ENCODE measurements around the gene LMAN1L.

Gene LMAN1L

GRCh38 chr15:74794248-74794969 is 18.2 kb upstream of the LMAN1L start:
- DNase-seq, result no peak

- no peak for DNase-seq
Observed at GRCh38 chr15:74794970-74795349, 17.7 kb upstream of the LMAN1L start.

- peak in 2 of 4 experiments; percentile 28 to 34 for DNase-seq
Observed at GRCh38 chr15:74795966-74796625, 16.5 kb upstream of the LMAN1L start.

GRCh38 chr15:74798388-74799254 is 14.0 kb upstream of the LMAN1L start:
- DNase-seq, result no peak

GRCh38 chr15:74799255-74799855 is 13.3 kb upstream of the LMAN1L start:
- peak in 1 of 4 experiments; percentile 27 for DNase-seq

GRCh38 chr15:74799856-74800558 is 12.6 kb upstream of the LMAN1L start:
- peak; percentile 95 to 98 (median 96) for DNase-seq

GRCh38 chr15:74800559-74801094 is 12.0 kb upstream of the LMAN1L start:
- DNase-seq, result peak; percentile 44 to 65 (median 60)

- DNase-seq, result no peak
Observed at GRCh38 chr15:74801311-74801997, 11.2 kb upstream of the LMAN1L start.

GRCh38 chr15:74802290-74802689 is 10.3 kb upstream of the LMAN1L start:
- DNase-seq, result no peak

GRCh38 chr15:74802862-74803447 is 9.7 kb upstream of the LMAN1L start:
- no peak for DNase-seq

GRCh38 chr15:74804935-74805334 is 7.7 kb upstream of the LMAN1L start:
- DNase-seq, result no peak

GRCh38 chr15:74807282-74807681 is 5.4 kb upstream of the LMAN1L start:
- no peak for DNase-seq

GRCh38 chr15:74808078-74808839 is 4.4 kb upstream of the LMAN1L start:
- DNase-seq, result no peak

- DNase-seq, result no peak
Observed at GRCh38 chr15:74808840-74809229, 3.8 kb upstream of the LMAN1L start.

- DNase-seq, result no peak
Observed at GRCh38 chr15:74809242-74809641, 3.4 kb upstream of the LMAN1L start.

- DNase-seq, result no peak
Observed at GRCh38 chr15:74809956-74810355, 2.7 kb upstream of the LMAN1L start.

GRCh38 chr15:74815121-74815934 is 2.7 kb downstream of the LMAN1L start:
- DNase-seq, result peak; percentile 28 to 70 (median 61)

GRCh38 chr15:74815961-74816360 is 3.3 kb downstream of the LMAN1L start:
- no peak for DNase-seq

Data from suppressor macrophage (primary cell).